ENCODE measurements around the gene PITRM1.
A peak's percentile ranks its signal among the peaks of the same experiment; 100 is the strongest.

PITRM1 gene

DNA sequence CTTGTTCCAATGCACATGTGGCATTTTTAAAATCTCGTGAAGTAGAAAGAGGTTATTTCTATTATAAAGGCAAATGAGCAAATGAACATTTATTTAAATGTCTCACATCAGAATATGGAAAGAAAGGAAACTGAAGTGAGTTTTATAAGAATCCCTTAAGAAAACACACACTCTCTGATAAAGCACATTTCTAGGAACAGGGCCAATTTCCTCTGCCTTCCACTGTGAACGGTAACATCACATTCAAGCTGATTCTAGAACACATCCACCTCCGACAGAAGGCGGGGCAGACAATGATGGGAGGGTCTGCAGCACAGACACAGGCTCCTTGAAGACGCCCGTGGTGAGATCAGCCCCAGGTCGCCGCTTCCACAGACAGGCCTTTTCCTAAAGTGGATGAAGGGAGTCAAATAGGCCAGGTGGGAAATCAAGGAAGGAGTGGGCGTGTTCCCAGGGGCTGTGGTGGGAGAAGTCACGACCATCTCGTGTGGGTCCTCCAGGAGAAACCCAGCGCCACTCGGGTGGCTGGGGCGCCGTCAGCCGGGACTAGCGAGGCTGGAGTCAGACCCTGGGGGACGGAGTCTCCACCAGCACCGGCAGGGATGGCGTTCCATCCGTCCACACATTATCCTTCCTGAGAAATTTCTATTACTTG lies 31.1 kb downstream of the PITRM1 start:
- H3K4me3 ChIP-seq (ENCODE audit: control insufficient read depth, low read depth, low read length), result no peak overlapping the region
- TF ChIP-seq, protein P1, sequence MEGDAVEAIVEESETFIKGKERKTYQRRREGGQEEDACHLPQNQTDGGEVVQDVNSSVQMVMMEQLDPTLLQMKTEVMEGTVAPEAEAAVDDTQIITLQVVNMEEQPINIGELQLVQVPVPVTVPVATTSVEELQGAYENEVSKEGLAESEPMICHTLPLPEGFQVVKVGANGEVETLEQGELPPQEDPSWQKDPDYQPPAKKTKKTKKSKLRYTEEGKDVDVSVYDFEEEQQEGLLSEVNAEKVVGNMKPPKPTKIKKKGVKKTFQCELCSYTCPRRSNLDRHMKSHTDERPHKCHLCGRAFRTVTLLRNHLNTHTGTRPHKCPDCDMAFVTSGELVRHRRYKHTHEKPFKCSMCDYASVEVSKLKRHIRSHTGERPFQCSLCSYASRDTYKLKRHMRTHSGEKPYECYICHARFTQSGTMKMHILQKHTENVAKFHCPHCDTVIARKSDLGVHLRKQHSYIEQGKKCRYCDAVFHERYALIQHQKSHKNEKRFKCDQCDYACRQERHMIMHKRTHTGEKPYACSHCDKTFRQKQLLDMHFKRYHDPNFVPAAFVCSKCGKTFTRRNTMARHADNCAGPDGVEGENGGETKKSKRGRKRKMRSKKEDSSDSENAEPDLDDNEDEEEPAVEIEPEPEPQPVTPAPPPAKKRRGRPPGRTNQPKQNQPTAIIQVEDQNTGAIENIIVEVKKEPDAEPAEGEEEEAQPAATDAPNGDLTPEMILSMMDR (conservative IDR thresholded peaks at IDR 0.05; ENCODE audit: control insufficient read depth, insufficient read depth, low read depth, low read length), result no peak
- DNase-seq (ENCODE audit: low read depth), result no peak

DNA sequence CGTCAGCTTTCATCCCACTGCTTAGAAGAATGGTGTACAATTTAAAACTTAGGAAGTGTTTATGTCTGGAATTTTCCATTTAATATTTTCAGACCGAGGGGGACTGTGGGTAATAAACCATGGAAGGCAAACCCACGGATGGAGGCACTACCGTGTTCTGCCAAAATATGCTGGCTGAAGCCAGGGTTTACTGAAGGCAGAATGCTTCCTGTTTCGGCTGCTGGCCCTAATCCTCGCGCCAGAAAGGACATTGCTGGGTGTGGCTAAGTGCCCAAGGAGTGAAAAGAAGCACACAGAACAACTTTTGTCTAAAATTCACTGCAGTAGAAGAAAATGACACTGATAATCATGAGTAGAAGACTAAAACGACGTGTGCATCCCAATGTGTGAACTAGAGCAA lies 32.3 kb downstream of the PITRM1 start:
- H3K4me3 ChIP-seq (ENCODE audit: control insufficient read depth, low read depth, low read length), result no peak overlapping the region
- TF ChIP-seq, protein P1 (conservative IDR thresholded peaks at IDR 0.05; ENCODE audit: control insufficient read depth, insufficient read depth, low read depth, low read length), result no peak
- no peak for DNase-seq (ENCODE audit: low read depth)

DNA sequence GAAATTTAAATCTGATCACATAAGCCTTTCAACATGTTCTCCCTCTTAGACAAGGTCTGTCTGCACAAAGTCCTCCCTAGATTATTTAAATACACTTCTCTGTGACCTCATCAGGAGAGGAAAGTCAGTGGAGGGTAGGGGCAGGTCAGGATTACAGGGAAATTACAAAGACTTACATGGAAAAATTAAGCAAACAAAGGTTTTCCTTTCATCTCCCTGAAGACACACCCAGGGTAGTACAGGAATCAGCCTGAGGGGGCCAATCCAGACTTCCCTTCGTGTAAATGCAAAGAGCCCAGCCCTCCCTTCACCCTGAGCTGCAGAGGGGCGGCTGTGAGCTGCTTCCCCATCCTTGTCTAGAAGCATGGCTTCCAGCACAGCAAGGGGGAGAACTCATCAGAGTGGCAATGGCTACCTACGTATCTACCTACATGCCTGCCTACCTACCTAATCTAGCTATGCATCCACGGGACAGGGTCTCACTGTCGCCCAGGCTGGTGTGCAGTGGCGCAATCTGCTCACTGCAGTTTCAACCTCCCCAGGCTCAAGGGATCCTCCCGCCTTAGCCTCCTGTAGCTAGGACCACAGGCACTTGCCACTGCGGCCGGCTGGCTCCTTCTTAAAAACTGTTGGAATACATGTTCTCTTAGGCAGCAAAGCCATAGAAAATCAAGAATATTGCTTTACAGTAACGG lies 33.2 kb downstream of the PITRM1 start:
- TF ChIP-seq, protein P1 (conservative IDR thresholded peaks at IDR 0.05; ENCODE audit: control insufficient read depth, insufficient read depth, low read depth, low read length), result no peak
- DNase-seq (ENCODE audit: low read depth), result no peak
- no peak overlapping the region for H3K4me3 ChIP-seq (ENCODE audit: control insufficient read depth, low read depth, low read length)

DNA sequence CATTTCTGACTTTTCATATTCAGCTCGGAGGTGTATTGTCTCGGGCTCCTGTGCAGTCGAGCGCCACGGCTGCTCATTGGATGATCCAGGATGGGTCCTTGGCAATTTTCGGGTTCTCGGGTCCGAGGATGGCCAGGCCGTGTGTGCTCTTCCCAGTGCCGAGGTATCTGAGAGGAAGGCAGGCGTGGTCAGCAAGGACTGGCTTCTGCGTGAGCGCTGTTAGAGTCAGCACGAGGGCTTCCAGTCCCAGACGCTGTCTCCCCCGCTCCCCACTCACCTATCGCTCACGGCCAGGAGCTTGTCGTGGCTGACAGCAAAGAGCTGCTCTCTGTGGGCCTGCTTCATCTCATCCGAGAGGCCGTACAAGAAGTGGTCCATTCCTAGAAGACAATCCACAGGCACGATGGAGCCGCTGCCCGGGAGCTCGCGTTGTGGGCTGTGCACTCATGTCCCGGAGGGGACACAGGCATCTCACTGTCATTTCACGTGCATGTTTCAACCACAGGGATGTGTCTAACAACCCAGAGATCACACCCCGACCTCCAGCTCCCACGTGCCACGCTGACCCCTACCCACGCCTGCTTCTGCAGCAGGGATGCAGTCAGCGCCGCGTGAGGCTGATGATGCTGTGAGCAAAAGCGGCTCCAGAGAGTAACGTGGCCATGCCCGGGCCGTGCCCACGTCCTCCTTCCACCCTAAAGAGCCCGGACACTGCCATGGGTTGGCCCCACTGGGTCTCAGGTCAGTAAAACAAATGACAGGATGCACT lies 34.4 kb downstream of the PITRM1 start:
- no peak overlapping the region for H3K4me3 ChIP-seq (ENCODE audit: control insufficient read depth, low read depth, low read length)
- TF ChIP-seq, protein P1 (conservative IDR thresholded peaks at IDR 0.05; ENCODE audit: control insufficient read depth, insufficient read depth, low read depth, low read length), result no peak
- no peak for DNase-seq (ENCODE audit: low read depth)

DNA sequence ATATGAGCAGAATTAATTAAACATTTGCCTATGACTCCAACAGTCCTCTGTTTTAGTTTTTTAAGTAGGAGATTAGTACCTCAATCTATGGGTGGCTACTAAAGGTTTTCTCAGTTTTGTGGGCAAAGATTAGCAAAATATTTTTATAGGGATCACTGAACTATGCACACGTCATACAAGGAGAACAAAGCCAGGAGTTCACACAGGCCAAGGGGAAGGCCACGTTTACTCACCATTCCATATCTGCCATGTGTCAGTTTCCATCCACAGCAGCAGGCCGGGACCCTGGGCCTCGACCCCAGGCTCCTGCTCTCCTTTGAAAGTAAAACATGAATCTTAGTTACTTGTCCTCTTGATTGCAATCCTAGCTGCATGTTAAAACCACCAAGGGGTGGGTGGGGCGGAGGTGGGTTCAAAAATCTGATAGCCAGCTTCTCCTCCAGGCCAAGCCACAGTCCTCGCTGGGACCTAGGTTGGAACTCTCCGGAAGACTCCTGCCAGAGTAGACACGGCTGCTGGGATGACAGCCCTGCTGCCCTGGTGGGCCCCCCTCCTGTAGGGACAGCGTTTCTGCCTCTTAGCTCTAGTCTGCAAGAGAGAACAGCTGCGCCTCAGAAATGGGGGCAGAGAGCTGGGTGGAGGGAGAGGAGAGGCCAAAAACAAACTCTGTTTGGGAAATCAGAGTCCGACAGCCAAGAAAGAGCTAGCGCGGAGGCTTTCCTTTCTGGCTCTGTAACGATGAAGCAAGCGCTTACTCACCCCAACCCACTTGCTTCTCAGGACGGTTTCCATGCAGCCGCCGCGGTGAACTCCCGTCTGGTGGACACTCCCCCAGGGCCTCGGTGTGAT lies 35.6 kb downstream of the PITRM1 start:
- no peak overlapping the region for H3K4me3 ChIP-seq (ENCODE audit: control insufficient read depth, low read depth, low read length)
- DNase-seq (ENCODE audit: low read depth), result peak; percentile 66
- TF ChIP-seq, protein P1 (conservative IDR thresholded peaks at IDR 0.05; ENCODE audit: control insufficient read depth, insufficient read depth, low read depth, low read length), result no peak

DNA sequence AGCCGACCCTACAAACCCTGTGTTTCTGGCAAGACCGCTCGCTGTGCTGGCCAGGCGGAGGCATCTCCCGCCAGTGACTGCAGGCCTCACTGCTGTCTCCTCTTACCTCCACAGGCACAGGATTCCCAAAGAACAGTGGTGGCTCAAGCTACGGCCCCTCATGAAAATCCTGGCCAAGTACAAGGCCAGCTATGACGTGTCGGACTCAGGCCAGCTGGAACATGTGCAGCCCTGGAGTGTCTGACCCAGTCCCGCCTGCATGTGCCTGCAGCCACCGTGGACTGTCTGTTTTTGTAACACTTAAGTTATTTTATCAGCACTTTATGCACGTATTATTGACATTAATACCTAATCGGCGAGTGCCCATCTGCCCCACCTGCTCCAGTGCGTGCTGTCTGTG lies 36.2 kb downstream of the PITRM1 start:
- TF ChIP-seq, protein P1 (conservative IDR thresholded peaks at IDR 0.05; ENCODE audit: control insufficient read depth, insufficient read depth, low read depth, low read length), result no peak
- H3K4me3 ChIP-seq (ENCODE audit: control insufficient read depth, low read depth, low read length), result no peak overlapping the region
- DNase-seq (ENCODE audit: low read depth), result peak; percentile 68
